Endothelial cell of umbilical vein (primary cell): ENCODE results near the gene SUGCT. TPM values are rescaled to one million over a fixed set of nuclear protein-coding genes. Genes with fewer than 3 reads are reported as not detected.
A peak's percentile ranks its signal among the peaks of the same experiment; 100 is the strongest.

Experiments
- BruUV-seq: library from RNA; stranded (reverse); fragments of 400-500 nt; replicated peaks from 2 replicates; lab custom pipeline; 2021; lab: Mats Ljungman, UMichigan
- CTCF ChIA-PET: fragments of 300-600, 350-600 bp; sonication (Branson Sonifier 250); formaldehyde crosslinking; loops from one replicate; lab custom pipeline; 2021; ENCODE audit warnings: antibody characterized with exemption, inconsistent platforms; lab: Charles Lee
- POLR2A ChIA-PET: fragments of 300-600, 350-600 bp; sonication (Branson Sonifier 250); formaldehyde crosslinking; loops from one replicate; lab custom pipeline; 2021; ENCODE audit warnings: antibody characterized with exemption, inconsistent platforms; lab: Charles Lee
- DNase-seq: peaks from one replicate; pipeline ENCODE4 v3.0.0-alpha.2; 2011; ENCODE audit warnings: low read depth, low spot score
- FAIRE-seq: peaks from 2 replicates; lab custom pipeline; 2011; peaks lifted over from hg19 to GRCh38; lab: Jason Lieb, UNC
- H2AFZ ChIP-seq: 2 replicates; pipeline ENCODE4 v1.6.0; 2012; ENCODE audit warnings: low read depth, low read length, control low read depth, inconsistent platforms
- H3K27ac ChIP-seq: 2 replicates; pipeline ENCODE4 v1.5.1; 2011; ENCODE audit warnings: low read depth, mild to moderate bottlenecking, control low read depth, low read length, moderate library complexity; ENCODE audit not compliant: insufficient read depth
- H3K27me3 ChIP-seq, 2 experiments: 2 replicates each; pipeline versions ENCODE4 v1.6.0 to v1.6.1; 2011; ENCODE audit warnings: low read length in 2 of 2, mixed read lengths in 1 of 2; ENCODE audit not compliant: control insufficient read depth in 2 of 2, insufficient read depth in 2 of 2
- H3K36me3 ChIP-seq, 2 experiments: 2 replicates in 1 of 2; 3 replicates in 1 of 2; pipeline ENCODE4 v1.5.1; 2011; ENCODE audit warnings: low read length in 2 of 2, mild to moderate bottlenecking in 1 of 2, moderate library complexity in 1 of 2; ENCODE audit not compliant: control insufficient read depth in 2 of 2, insufficient read depth in 2 of 2; ENCODE audit errors: extremely low read depth in 1 of 2
- H3K4me1 ChIP-seq: 3 replicates; pipeline ENCODE4 v1.5.1; 2011; ENCODE audit warnings: mild to moderate bottlenecking, low read length; ENCODE audit not compliant: control insufficient read depth, insufficient read depth; ENCODE audit errors: extremely low read depth
- H3K4me2 ChIP-seq: 2 replicates; pipeline ENCODE4 v1.6.1; 2011; ENCODE audit warnings: low read length, control low read depth, mixed read lengths; ENCODE audit not compliant: insufficient read depth
- H3K4me3 ChIP-seq, 3 experiments: fragments of 200-600 bp in 1 of 3; sonication (generic), shearing (Covaris generic) in 1 of 3; replicated peaks in 1 of 3; 2 replicates each; pipeline ENCODE4 v1.5.1; 2011 to 2016; ENCODE audit warnings: control low read depth in 3 of 3, low read length in 3 of 3, mild to moderate bottlenecking in 2 of 3, inconsistent platforms in 1 of 3, low read depth in 1 of 3, moderate library complexity in 1 of 3; ENCODE audit not compliant: insufficient read depth in 1 of 3
- H3K79me2 ChIP-seq: 2 replicates; pipeline ENCODE4 v1.6.0; 2012; ENCODE audit warnings: low read length, inconsistent platforms; ENCODE audit not compliant: control insufficient read depth, insufficient read depth
- H3K9ac ChIP-seq: replicated peaks from 2 replicates; pipeline ENCODE3; 2011; ENCODE audit warnings: low read length, control low read depth; ENCODE audit not compliant: insufficient read depth; ENCODE audit errors: extremely low read depth
- H3K9me1 ChIP-seq: replicated peaks from 3 replicates; pipeline ENCODE4 v1.6.0; 2011; ENCODE audit warnings: mild to moderate bottlenecking, low read length; ENCODE audit not compliant: control insufficient read depth, insufficient read depth; ENCODE audit errors: extremely low read depth
- H3K9me3 ChIP-seq: replicated peaks from 2 replicates; pipeline ENCODE4 v1.5.1; 2012; ENCODE audit warnings: low read length, inconsistent platforms; ENCODE audit not compliant: control insufficient read depth, insufficient read depth
- H4K20me1 ChIP-seq: replicated peaks from 2 replicates; pipeline ENCODE3; 2011; ENCODE audit warnings: mild to moderate bottlenecking, low read length; ENCODE audit not compliant: control insufficient read depth, insufficient read depth; ENCODE audit errors: extremely low read depth
- EZH2 ChIP-seq: IDR thresholded peaks from 2 replicates; pipeline ENCODE4 v1.6.1; 2012; ENCODE audit warnings: borderline replicate concordance, low read depth, mild to moderate bottlenecking, moderate library complexity, low read length, inconsistent platforms; ENCODE audit not compliant: severe bottlenecking
- FOS ChIP-seq: IDR thresholded peaks from 2 replicates; pipeline ENCODE4 v1.6.1; 2011; ENCODE audit warnings: mild to moderate bottlenecking, low read length, moderate library complexity, borderline replicate concordance; ENCODE audit not compliant: insufficient read depth
- MYC ChIP-seq: IDR thresholded peaks from one replicate; pipeline ENCODE4 v1.6.1; 2011; ENCODE audit warnings: mild to moderate bottlenecking, low read depth, low read length
- POLR2A ChIP-seq: IDR thresholded peaks from 2 replicates; pipeline ENCODE4 v1.6.1; 2012; ENCODE audit warnings: low read depth, mild to moderate bottlenecking, control low read depth, low read length
- dilution Hi-C: fragments of 300-500 bp; cut with MboI; formaldehyde crosslinking; loops from one replicate; pipeline ENCODE4 v1.15.0; 2019; ENCODE audit warnings: low sequenced_read_pairs; ENCODE audit not compliant: extremely low pct_ligation_motif_present
- intact Hi-C: fragments of 100-400 bp; cut with micrococcal nuclease; formaldehyde crosslinking; loops from one replicate; pipeline ENCODE4 v1.10.0; 2022
- polyA plus RNA-seq, 4 experiments: library from polyadenylated mRNA; depleted of rRNA in 3 of 4; stranded (reverse) in 3 of 4; unstranded in 1 of 4; fragments of >200 nt; gene quantifications; 2 replicates each; pipeline versions ENCODE4 v1.2.1 to v1.2.3, GENCODE V29; 2011 to 2012; ENCODE audit warnings: missing spikeins in 1 of 4
- total RNA-seq: library from RNA; stranded (reverse); gene quantifications from 2 replicates; pipeline ENCODE4 v1.2.3, GENCODE V29; 2021
- TF ChIP-seq, protein P1 (sequence below), 2 donors: IDR thresholded peaks; 1 replicate in 1 of 2; 2 replicates in 1 of 2; pipeline ENCODE4 v1.5.1; 2011; ENCODE audit warnings: low read length in 2 of 2, mild to moderate bottlenecking in 2 of 2, moderate library complexity in 2 of 2, control low read depth in 1 of 2, inconsistent platforms in 1 of 2, low read depth in 1 of 2; ENCODE audit not compliant: insufficient read depth in 1 of 2; ENCODE audit errors: extremely low read depth in 1 of 2
- TF ChIP-seq, protein P2 (sequence below): IDR thresholded peaks from 2 replicates; pipeline ENCODE4 v1.6.1; 2011; ENCODE audit not compliant: insufficient read depth, insufficient read length

The SUGCT gene
- total and polyA plus RNA-seq, 2 donors (not counting 3 experiments of a cell fraction or from before 2014, with no cell fraction given), result 1.2 to 1.4 TPM

DNA sequence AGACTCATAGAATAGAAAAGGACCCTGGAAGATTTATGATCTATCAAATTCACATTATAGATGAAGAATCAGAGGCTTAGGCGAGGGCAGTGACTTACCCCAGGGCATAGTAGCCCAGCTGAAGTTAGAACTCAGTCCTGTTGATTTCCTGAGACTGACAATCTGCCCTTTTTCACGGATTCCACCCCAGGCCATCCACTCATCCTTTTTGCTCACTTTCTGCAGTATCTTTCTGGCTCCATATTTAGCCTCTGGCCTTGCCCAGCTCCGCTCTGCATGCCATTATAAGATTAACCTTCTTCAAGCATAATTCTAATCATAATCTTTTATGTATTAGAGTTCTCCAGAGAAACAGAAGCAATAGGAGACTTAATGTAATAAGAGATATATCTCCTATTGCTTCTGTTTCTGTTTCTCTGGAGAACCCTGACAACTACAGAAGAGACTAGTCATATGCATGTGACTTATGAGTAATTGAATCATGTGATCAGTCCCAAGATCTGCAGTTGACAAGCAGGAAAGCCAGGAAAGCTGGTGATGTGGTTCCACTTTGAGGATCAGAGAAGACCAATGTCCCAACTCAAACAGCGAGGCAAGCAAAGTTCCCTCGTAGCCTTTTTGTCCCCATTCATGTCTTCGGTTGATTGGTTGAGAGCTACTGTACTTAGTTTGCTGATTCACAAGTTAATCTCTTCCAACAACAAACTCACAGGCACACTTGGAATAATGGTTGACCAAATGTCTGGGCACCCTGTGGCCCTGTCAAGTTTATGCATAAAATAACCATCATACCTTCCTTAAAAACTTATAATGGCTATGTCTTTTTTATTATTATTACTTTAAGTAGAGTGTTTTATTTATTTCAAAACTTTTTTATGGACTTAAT is 412.1 kb downstream of the SUGCT start:
- peaks cover 9% of the 10 kb centered on the region for H3K4me1 ChIP-seq
- H3K9me1 ChIP-seq, result no peaks in the 10 kb centered on the region
- no peak overlapping the region for H3K4me3 ChIP-seq
- CTCF ChIA-PET, result interaction anchor here (1.0 to 1.5 kb wide), 2 partner anchors 57 to 315 kb away, joined by 3 to 7 read pairs; no protein-coding TSS in a partner anchor
- TF ChIP-seq, protein P1, sequence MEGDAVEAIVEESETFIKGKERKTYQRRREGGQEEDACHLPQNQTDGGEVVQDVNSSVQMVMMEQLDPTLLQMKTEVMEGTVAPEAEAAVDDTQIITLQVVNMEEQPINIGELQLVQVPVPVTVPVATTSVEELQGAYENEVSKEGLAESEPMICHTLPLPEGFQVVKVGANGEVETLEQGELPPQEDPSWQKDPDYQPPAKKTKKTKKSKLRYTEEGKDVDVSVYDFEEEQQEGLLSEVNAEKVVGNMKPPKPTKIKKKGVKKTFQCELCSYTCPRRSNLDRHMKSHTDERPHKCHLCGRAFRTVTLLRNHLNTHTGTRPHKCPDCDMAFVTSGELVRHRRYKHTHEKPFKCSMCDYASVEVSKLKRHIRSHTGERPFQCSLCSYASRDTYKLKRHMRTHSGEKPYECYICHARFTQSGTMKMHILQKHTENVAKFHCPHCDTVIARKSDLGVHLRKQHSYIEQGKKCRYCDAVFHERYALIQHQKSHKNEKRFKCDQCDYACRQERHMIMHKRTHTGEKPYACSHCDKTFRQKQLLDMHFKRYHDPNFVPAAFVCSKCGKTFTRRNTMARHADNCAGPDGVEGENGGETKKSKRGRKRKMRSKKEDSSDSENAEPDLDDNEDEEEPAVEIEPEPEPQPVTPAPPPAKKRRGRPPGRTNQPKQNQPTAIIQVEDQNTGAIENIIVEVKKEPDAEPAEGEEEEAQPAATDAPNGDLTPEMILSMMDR (IDR thresholded peaks at IDR 0.05; ENCODE audit: extremely low read depth in 1 of 2, insufficient read depth in 1 of 2, low read depth in 1 of 2, low read length in 2 of 2), result no peak
- no peak for TF ChIP-seq MYC
- TF ChIP-seq EZH2, result no peak
- TF ChIP-seq, protein P2, sequence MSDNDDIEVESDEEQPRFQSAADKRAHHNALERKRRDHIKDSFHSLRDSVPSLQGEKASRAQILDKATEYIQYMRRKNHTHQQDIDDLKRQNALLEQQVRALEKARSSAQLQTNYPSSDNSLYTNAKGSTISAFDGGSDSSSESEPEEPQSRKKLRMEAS, result no peak
- no peak for TF ChIP-seq POLR2A
- TF ChIP-seq FOS, result peak; percentile 8
- POLR2A ChIA-PET, result interaction anchor here (0.6 kb wide), 1 partner anchor 28 kb away, joined by 3 read pairs; no protein-coding TSS in a partner anchor
- intact Hi-C loops, result no loop called here
- no peaks in the 10 kb centered on the region for H3K79me2 ChIP-seq
- H3K9ac ChIP-seq, result no peak overlapping the region
- H3K9me3 ChIP-seq, result no peaks in the 10 kb centered on the region
- H3K4me2 ChIP-seq, result no peak overlapping the region
- dilution Hi-C loops, result no loop called here
- H4K20me1 ChIP-seq, result no peaks in the 10 kb centered on the region
- FAIRE-seq (no peak), DNase-seq (peak; percentile 4)
- BruUV-seq, result no TSS peak
- no peak overlapping the region for H3K27ac ChIP-seq
- no peaks in the 10 kb centered on the region for H3K27me3 ChIP-seq
- no peak overlapping the region for H2AFZ ChIP-seq
- no peaks in the 10 kb centered on the region for H3K36me3 ChIP-seq
